Measurements from ENCODE around the gene RAD18.

RAD18 gene

GRCh38 chr3:8875836-8876235 is 87.4 kb downstream of the RAD18 start:
- no peaks in the 10 kb centered on the region for H3K27me3 ChIP-seq (ENCODE audit: control insufficient read depth in 5 of 5, insufficient read depth in 4 of 5, low read length in 5 of 5)
- no peaks in the 10 kb centered on the region for H3K9me3 ChIP-seq (ENCODE audit: control insufficient read depth in 5 of 5, low read length in 5 of 5)
- H3K4me3 ChIP-seq (ENCODE audit: low read depth in 1 of 5, low read length in 5 of 5): no peak overlapping the region
- no peak overlapping the region for H3K27ac ChIP-seq (ENCODE audit: low read depth, low read length)
- peaks cover 4 to 19% (median 6%) of the 10 kb centered on the region in 5 donors for H3K36me3 ChIP-seq (ENCODE audit: control insufficient read depth in 5 of 5, insufficient read depth in 5 of 5, low read length in 5 of 5)
- H3K4me1 ChIP-seq (ENCODE audit: control insufficient read depth in 5 of 5, insufficient read depth in 5 of 5, low read length in 5 of 5): no peaks in the 10 kb centered on the region
- H3K9ac ChIP-seq (ENCODE audit: low read length in 5 of 5): no peak overlapping the region

- no peak overlapping the region for H3K9ac ChIP-seq (ENCODE audit: low read length in 5 of 5)
- H3K27ac ChIP-seq (ENCODE audit: low read depth, low read length): no peak overlapping the region
- no peaks in the 10 kb centered on the region for H3K27me3 ChIP-seq (ENCODE audit: control insufficient read depth in 5 of 5, insufficient read depth in 4 of 5, low read length in 5 of 5)
- H3K9me3 ChIP-seq (ENCODE audit: control insufficient read depth in 5 of 5, low read length in 5 of 5): no peaks in the 10 kb centered on the region
- no peak overlapping the region for H3K4me3 ChIP-seq (ENCODE audit: low read depth in 1 of 5, low read length in 5 of 5)
- peaks cover 4 to 14% (median 5%) of the 10 kb centered on the region in 5 donors for H3K36me3 ChIP-seq (ENCODE audit: control insufficient read depth in 5 of 5, insufficient read depth in 5 of 5, low read length in 5 of 5)
- no peaks in the 10 kb centered on the region for H3K4me1 ChIP-seq (ENCODE audit: control insufficient read depth in 5 of 5, insufficient read depth in 5 of 5, low read length in 5 of 5)
Observed at GRCh38 chr3:8873740-8874139, 89.5 kb downstream of the RAD18 start.

GRCh38 chr3:8872261-8872660 is 91.0 kb downstream of the RAD18 start:
- H3K27ac ChIP-seq (ENCODE audit: low read depth, low read length): no peak overlapping the region
- H3K36me3 ChIP-seq (ENCODE audit: control insufficient read depth in 5 of 5, insufficient read depth in 5 of 5, low read length in 5 of 5): peaks cover 3 to 7% (median 4%) of the 10 kb centered on the region in 5 donors
- H3K4me3 ChIP-seq (ENCODE audit: low read depth in 1 of 5, low read length in 5 of 5): no peak overlapping the region
- no peak overlapping the region for H3K9ac ChIP-seq (ENCODE audit: low read length in 5 of 5)
- no peaks in the 10 kb centered on the region for H3K9me3 ChIP-seq (ENCODE audit: control insufficient read depth in 5 of 5, low read length in 5 of 5)
- no peaks in the 10 kb centered on the region for H3K27me3 ChIP-seq (ENCODE audit: control insufficient read depth in 5 of 5, insufficient read depth in 4 of 5, low read length in 5 of 5)
- no peaks in the 10 kb centered on the region for H3K4me1 ChIP-seq (ENCODE audit: control insufficient read depth in 5 of 5, insufficient read depth in 5 of 5, low read length in 5 of 5)

- Histone ChIP-seq H3K27ac (ENCODE audit: low read depth, low read length) (no peak overlapping the region), H3K9ac (ENCODE audit: low read length in 5 of 5) (no peak overlapping the region), H3K36me3 (ENCODE audit: control insufficient read depth in 5 of 5, insufficient read depth in 5 of 5, low read length in 5 of 5) (no peaks in the 10 kb centered on the region), H3K4me3 (ENCODE audit: low read depth in 1 of 5, low read length in 5 of 5) (no peak overlapping the region), H3K4me1 (ENCODE audit: control insufficient read depth in 5 of 5, insufficient read depth in 5 of 5, low read length in 5 of 5) (no peaks in the 10 kb centered on the region), H3K9me3 (ENCODE audit: control insufficient read depth in 5 of 5, low read length in 5 of 5) (no peaks in the 10 kb centered on the region), H3K27me3 (ENCODE audit: control insufficient read depth in 5 of 5, insufficient read depth in 4 of 5, low read length in 5 of 5) (no peaks in the 10 kb centered on the region)
Observed at GRCh38 chr3:8871306-8871705, 92.0 kb downstream of the RAD18 start.

- Histone ChIP-seq H3K4me3 (ENCODE audit: low read depth in 1 of 5, low read length in 5 of 5) (no peak overlapping the region), H3K4me1 (ENCODE audit: control insufficient read depth in 5 of 5, insufficient read depth in 5 of 5, low read length in 5 of 5) (no peaks in the 10 kb centered on the region), H3K9ac (ENCODE audit: low read length in 5 of 5) (no peak overlapping the region), H3K27ac (ENCODE audit: low read depth, low read length) (no peak overlapping the region), H3K9me3 (ENCODE audit: control insufficient read depth in 5 of 5, low read length in 5 of 5) (no peaks in the 10 kb centered on the region), H3K27me3 (ENCODE audit: control insufficient read depth in 5 of 5, insufficient read depth in 4 of 5, low read length in 5 of 5) (no peaks in the 10 kb centered on the region), H3K36me3 (ENCODE audit: control insufficient read depth in 5 of 5, insufficient read depth in 5 of 5, low read length in 5 of 5) (no peaks in the 10 kb centered on the region)
Observed at GRCh38 chr3:8870134-8870533, 93.1 kb downstream of the RAD18 start.

- H3K27ac ChIP-seq (ENCODE audit: low read depth, low read length): no peak overlapping the region
- no peak overlapping the region for H3K9ac ChIP-seq (ENCODE audit: low read length in 5 of 5)
- no peak overlapping the region for H3K4me3 ChIP-seq (ENCODE audit: low read depth in 1 of 5, low read length in 5 of 5)
- H3K4me1 ChIP-seq (ENCODE audit: control insufficient read depth in 5 of 5, insufficient read depth in 5 of 5, low read length in 5 of 5): no peaks in the 10 kb centered on the region
- no peaks in the 10 kb centered on the region for H3K36me3 ChIP-seq (ENCODE audit: control insufficient read depth in 5 of 5, insufficient read depth in 5 of 5, low read length in 5 of 5)
- H3K27me3 ChIP-seq (ENCODE audit: control insufficient read depth in 5 of 5, insufficient read depth in 4 of 5, low read length in 5 of 5): no peaks in the 10 kb centered on the region
- no peaks in the 10 kb centered on the region for H3K9me3 ChIP-seq (ENCODE audit: control insufficient read depth in 5 of 5, low read length in 5 of 5)
Observed at GRCh38 chr3:8869613-8870012, 93.7 kb downstream of the RAD18 start.

GRCh38 chr3:8868996-8869395 is 94.3 kb downstream of the RAD18 start:
- Histone ChIP-seq H3K9ac (ENCODE audit: low read length in 5 of 5) (no peak overlapping the region), H3K9me3 (ENCODE audit: control insufficient read depth in 5 of 5, low read length in 5 of 5) (no peaks in the 10 kb centered on the region), H3K4me3 (ENCODE audit: low read depth in 1 of 5, low read length in 5 of 5) (no peak overlapping the region), H3K4me1 (ENCODE audit: control insufficient read depth in 5 of 5, insufficient read depth in 5 of 5, low read length in 5 of 5) (no peaks in the 10 kb centered on the region), H3K36me3 (ENCODE audit: control insufficient read depth in 5 of 5, insufficient read depth in 5 of 5, low read length in 5 of 5) (no peaks in the 10 kb centered on the region), H3K27me3 (ENCODE audit: control insufficient read depth in 5 of 5, insufficient read depth in 4 of 5, low read length in 5 of 5) (no peaks in the 10 kb centered on the region), H3K27ac (ENCODE audit: low read depth, low read length) (no peak overlapping the region)

- Histone ChIP-seq H3K4me3 (ENCODE audit: low read depth in 1 of 5, low read length in 5 of 5) (no peak overlapping the region), H3K27me3 (ENCODE audit: control insufficient read depth in 5 of 5, insufficient read depth in 4 of 5, low read length in 5 of 5) (no peaks in the 10 kb centered on the region), H3K27ac (ENCODE audit: low read depth, low read length) (no peak overlapping the region), H3K9ac (ENCODE audit: low read length in 5 of 5) (no peak overlapping the region), H3K9me3 (ENCODE audit: control insufficient read depth in 5 of 5, low read length in 5 of 5) (no peaks in the 10 kb centered on the region), H3K36me3 (ENCODE audit: control insufficient read depth in 5 of 5, insufficient read depth in 5 of 5, low read length in 5 of 5) (no peaks in the 10 kb centered on the region), H3K4me1 (ENCODE audit: control insufficient read depth in 5 of 5, insufficient read depth in 5 of 5, low read length in 5 of 5) (no peaks in the 10 kb centered on the region)
Observed at GRCh38 chr3:8867646-8868045, 95.6 kb downstream of the RAD18 start.

GRCh38 chr3:8865697-8866096 is 97.6 kb downstream of the RAD18 start:
- H3K9me3 ChIP-seq (ENCODE audit: control insufficient read depth in 5 of 5, low read length in 5 of 5): no peaks in the 10 kb centered on the region
- no peaks in the 10 kb centered on the region for H3K4me1 ChIP-seq (ENCODE audit: control insufficient read depth in 5 of 5, insufficient read depth in 5 of 5, low read length in 5 of 5)
- no peak overlapping the region for H3K9ac ChIP-seq (ENCODE audit: low read length in 5 of 5)
- no peaks in the 10 kb centered on the region for H3K36me3 ChIP-seq (ENCODE audit: control insufficient read depth in 5 of 5, insufficient read depth in 5 of 5, low read length in 5 of 5)
- H3K27ac ChIP-seq (ENCODE audit: low read depth, low read length): no peak overlapping the region
- no peak overlapping the region for H3K4me3 ChIP-seq (ENCODE audit: low read depth in 1 of 5, low read length in 5 of 5)
- no peaks in the 10 kb centered on the region for H3K27me3 ChIP-seq (ENCODE audit: control insufficient read depth in 5 of 5, insufficient read depth in 4 of 5, low read length in 5 of 5)

GRCh38 chr3:8864402-8865350 is 98.6 kb downstream of the RAD18 start:
- peak overlapping the region in 1 of 5 donors; percentile 32 for H3K4me3 ChIP-seq (ENCODE audit: low read depth in 1 of 5, low read length in 5 of 5)
- H3K27ac ChIP-seq (ENCODE audit: low read depth, low read length): no peak overlapping the region
- no peaks in the 10 kb centered on the region for H3K36me3 ChIP-seq (ENCODE audit: control insufficient read depth in 5 of 5, insufficient read depth in 5 of 5, low read length in 5 of 5)
- no peak overlapping the region for H3K9ac ChIP-seq (ENCODE audit: low read length in 5 of 5)
- no peaks in the 10 kb centered on the region for H3K27me3 ChIP-seq (ENCODE audit: control insufficient read depth in 5 of 5, insufficient read depth in 4 of 5, low read length in 5 of 5)
- H3K4me1 ChIP-seq (ENCODE audit: control insufficient read depth in 5 of 5, insufficient read depth in 5 of 5, low read length in 5 of 5): no peaks in the 10 kb centered on the region
- H3K9me3 ChIP-seq (ENCODE audit: control insufficient read depth in 5 of 5, low read length in 5 of 5): no peaks in the 10 kb centered on the region

Data from subcutaneous abdominal adipose tissue (tissue), 5 donors.